Left ventricle myocardium inferior (tissue), 1 donor: ENCODE data around the gene IPCEF1. TPM values are rescaled to one million over a fixed set of nuclear protein-coding genes. Genes with fewer than 3 reads are reported as not detected.
"Not testable (repeated sequence)": the region's sequence is repeated elsewhere in the genome, so short reads cannot be mapped to it uniquely, and the experiment has no call there.

ENCODE experiments used
- DNase-seq: peaks from one replicate; pipeline ENCODE4 v3.0.0-alpha.2; 2020
- H3K27ac ChIP-seq: fragments of 200-600 bp; replicated peaks from 2 replicates; pipeline ENCODE4 v1.8.0; 2021
- H3K27me3 ChIP-seq: fragments of 200-600 bp; 2 replicates; pipeline ENCODE4 v1.8.0; 2021; ENCODE audit warnings: low read depth
- H3K36me3 ChIP-seq: fragments of 200-600 bp; 2 replicates; pipeline ENCODE4 v1.8.0; 2021
- H3K4me1 ChIP-seq: fragments of 200-600 bp; 2 replicates; pipeline ENCODE4 v1.8.0; 2021
- H3K4me3 ChIP-seq: fragments of 200-600 bp; 2 replicates; pipeline ENCODE4 v1.8.0; 2021; ENCODE audit warnings: mild to moderate bottlenecking, moderate library complexity
- H3K9me3 ChIP-seq: fragments of 200-600 bp; replicated peaks from 2 replicates; pipeline ENCODE4 v1.8.0; 2021
- CTCF ChIP-seq: fragments of 200-600 bp; IDR thresholded peaks from 2 replicates; pipeline ENCODE4 v1.8.0; 2021; ENCODE audit warnings: antibody characterized with exemption, mild to moderate bottlenecking, borderline replicate concordance
- intact Hi-C: fragments of 100-400 bp; cut with micrococcal nuclease; formaldehyde crosslinking; loops from one replicate; pipeline ENCODE4 v1.11.0; 2022
- total RNA-seq: library from RNA; stranded (reverse); fragmentation: NEBNext Ultra II Directional; extraction: Animal tissue kit (Norgen Biotek cat#: 25700); gene quantifications from one replicate; pipeline ENCODE4 v1.2.1, GENCODE V29; 2021
- donor health status: DM: no; HTN: yes; CAD: no; lungs with severe emphysema.

IPCEF1 gene
- total RNA-seq, 1 donor from 2014 or later = 1.7 TPM

- TF ChIP-seq CTCF = no peak
- H3K4me3 ChIP-seq = no peak overlapping the region
- H3K27me3 ChIP-seq = no peaks in the 10 kb centered on the region
- no peak for DNase-seq
- H3K9me3 ChIP-seq = no peaks in the 10 kb centered on the region
- no peaks in the 10 kb centered on the region for H3K36me3 ChIP-seq
- no peak overlapping the region for H3K27ac ChIP-seq
- intact Hi-C loops = no loop called here
- no peaks in the 10 kb centered on the region for H3K4me1 ChIP-seq
Measured at GRCh38 chr6:154341336-154341735, 15.3 kb downstream of the IPCEF1 start.

GRCh38 chr6:154337406-154338005, 19.1 kb downstream of the IPCEF1 start:
- H3K27me3 ChIP-seq = no peaks in the 10 kb centered on the region
- TF ChIP-seq CTCF = no peak
- H3K27ac ChIP-seq = no peak overlapping the region
- H3K4me1 ChIP-seq = no peaks in the 10 kb centered on the region
- intact Hi-C loops = no loop called here
- DNase-seq = no peak
- no peaks in the 10 kb centered on the region for H3K9me3 ChIP-seq
- no peak overlapping the region for H3K4me3 ChIP-seq
- H3K36me3 ChIP-seq = no peaks in the 10 kb centered on the region

- DNase-seq, intact Hi-C loops, H3K27me3 ChIP-seq, H3K9me3 ChIP-seq, H3K27ac ChIP-seq, H3K4me3 ChIP-seq, H3K36me3 ChIP-seq, H3K4me1 ChIP-seq: not testable (repeated sequence)
Measured at GRCh38 chr6:154334147-154334546, 22.5 kb downstream of the IPCEF1 start.

- no peaks in the 10 kb centered on the region for H3K27me3 ChIP-seq
Measured at GRCh38 chr6:154331750-154332149, 24.9 kb downstream of the IPCEF1 start.

GRCh38 chr6:154329350-154330170, 27.0 kb downstream of the IPCEF1 start:
- H3K4me1 ChIP-seq = no peaks in the 10 kb centered on the region
- intact Hi-C loops = no loop called here
- no peak for DNase-seq
- no peaks in the 10 kb centered on the region for H3K27me3 ChIP-seq
- H3K9me3 ChIP-seq = no peaks in the 10 kb centered on the region
- no peak for TF ChIP-seq CTCF
- H3K36me3 ChIP-seq = no peaks in the 10 kb centered on the region
- no peak overlapping the region for H3K4me3 ChIP-seq
- H3K27ac ChIP-seq = no peak overlapping the region

More at GRCh38 chr6:154331750-154332149, 24.9 kb downstream of the IPCEF1 start:
- H3K36me3 ChIP-seq = no peaks in the 10 kb centered on the region
- intact Hi-C loops = no loop called here
- no peaks in the 10 kb centered on the region for H3K4me1 ChIP-seq
- no peak for DNase-seq
- TF ChIP-seq CTCF = no peak
- no peak overlapping the region for H3K4me3 ChIP-seq
- no peak overlapping the region for H3K27ac ChIP-seq
- H3K9me3 ChIP-seq = no peaks in the 10 kb centered on the region

GRCh38 chr6:154327313-154327712, 29.3 kb downstream of the IPCEF1 start:
- H3K4me3 ChIP-seq, DNase-seq, H3K9me3 ChIP-seq, H3K36me3 ChIP-seq, H3K27ac ChIP-seq, H3K27me3 ChIP-seq, intact Hi-C loops, H3K4me1 ChIP-seq: not testable (repeated sequence)
